A673 (cell line): Measurements from ENCODE around the gene HACD4. TPM values are rescaled to one million over a fixed set of nuclear protein-coding genes. Genes with fewer than 3 reads are reported as not detected.

Experiments
- BruUV-seq: library from RNA; stranded (reverse); fragments of 400-500 nt; replicated peaks from 2 replicates; lab custom pipeline; 2021; lab: Mats Ljungman, UMichigan
- CTCF ChIA-PET: fragments of 300-600 bp; sonication (Branson Sonifier 250); formaldehyde crosslinking; loops from one replicate; lab custom pipeline; 2022; ENCODE audit warnings: antibody characterized with exemption; lab: Charles Lee
- POLR2A ChIA-PET: fragments of 300-600 bp; sonication (Branson Sonifier 250); formaldehyde crosslinking; loops from one replicate; lab custom pipeline; 2022; ENCODE audit warnings: antibody characterized with exemption; ENCODE audit not compliant: low non-redundant PET; lab: Charles Lee
- DNase-seq: peaks from one replicate; pipeline ENCODE4 v3.0.0-alpha.2; 2015; ENCODE audit warnings: low spot score
- H3K27ac ChIP-seq: fragments of 200-600 bp; sonication (generic); 2 replicates; pipeline ENCODE4 v1.5.1; 2016; ENCODE audit warnings: mixed run types, low read depth, mild to moderate bottlenecking, mixed read lengths, antibody characterized with exemption, low read length; ENCODE audit not compliant: poor library complexity, severe bottlenecking
- H3K27me3 ChIP-seq: fragments of 200-600 bp; sonication (generic); replicated peaks from 2 replicates; pipeline ENCODE4 v1.6.1; 2017; ENCODE audit warnings: mixed run types, low read depth, mild to moderate bottlenecking, mixed read lengths, antibody characterized with exemption, low read length; ENCODE audit not compliant: insufficient read depth, poor library complexity
- H3K36me3 ChIP-seq: fragments of 200-600 bp; sonication (generic); 2 replicates; pipeline ENCODE4 v1.6.1; 2016; ENCODE audit warnings: mixed run types, mild to moderate bottlenecking, mixed read lengths, antibody characterized with exemption, low read length; ENCODE audit not compliant: insufficient read depth, poor library complexity, severe bottlenecking
- H3K4me1 ChIP-seq: fragments of 200-600 bp; sonication (generic); 2 replicates; pipeline ENCODE4 v1.6.1; 2017; ENCODE audit warnings: mixed run types, mild to moderate bottlenecking, mixed read lengths, antibody characterized with exemption, low read length; ENCODE audit not compliant: insufficient read depth, poor library complexity, severe bottlenecking
- H3K4me3 ChIP-seq: fragments of 200-600 bp; sonication (generic); 2 replicates; pipeline ENCODE4 v1.5.1; 2016; ENCODE audit warnings: low read depth, mixed run types, mild to moderate bottlenecking, mixed read lengths, low read length; ENCODE audit not compliant: poor library complexity, severe bottlenecking
- H3K9me3 ChIP-seq: fragments of 200-600 bp; sonication (generic); 2 replicates; pipeline ENCODE4 v1.6.1; 2016; ENCODE audit warnings: mixed run types, low read depth, mild to moderate bottlenecking, mixed read lengths, antibody characterized with exemption, low read length; ENCODE audit not compliant: poor library complexity, severe bottlenecking
- CTCF ChIP-seq: fragments of 300-800, 200-600 bp; sonication (generic); conservative IDR thresholded peaks from 2 replicates; pipeline ENCODE4 v1.5.1; 2017; ENCODE audit warnings: low read depth, mild to moderate bottlenecking, antibody characterized with exemption, low read length, moderate library complexity, mixed read lengths
- EZH2 ChIP-seq: fragments of 200-600 bp; sonication (generic); IDR thresholded peaks from 2 replicates; pipeline ENCODE4 v1.6.1; 2017; ENCODE audit warnings: borderline replicate concordance, low read depth, mild to moderate bottlenecking, mixed read lengths, antibody characterized with exemption, low read length; ENCODE audit not compliant: poor library complexity, severe bottlenecking
- intact Hi-C: fragments of 100-400 bp; cut with micrococcal nuclease; formaldehyde crosslinking; loops from one replicate; pipeline ENCODE4 v1.10.0; 2022; ENCODE audit not compliant: unreplicated experiment
- total RNA-seq: library from RNA; stranded (reverse); gene quantifications from 2 replicates; pipeline ENCODE4 v1.2.3, GENCODE V29; 2021

The HACD4 gene
- total RNA-seq, 1 experiment from 2014 or later, result 0.19 TPM

- BruUV-seq, result no TSS peak
- Histone ChIP-seq H3K4me3 (no peak overlapping the region), H3K36me3 (no peaks in the 10 kb centered on the region), H3K9me3 (no peaks in the 10 kb centered on the region), H3K27ac (no peak overlapping the region), H3K27me3 (no peaks in the 10 kb centered on the region), H3K4me1 (no peaks in the 10 kb centered on the region)
- POLR2A ChIA-PET, result no interaction called here
- no peak for DNase-seq
- TF ChIP-seq EZH2, result no peak
- no peak for TF ChIP-seq CTCF
- CTCF ChIA-PET, result no interaction called here
- intact Hi-C loops, result no loop called here
Observed at GRCh38 chr9:21042466-21042865, 11.0 kb upstream of the HACD4 start.

- Histone ChIP-seq H3K4me3 (no peak overlapping the region), H3K27ac (no peak overlapping the region), H3K9me3 (no peaks in the 10 kb centered on the region), H3K4me1 (no peaks in the 10 kb centered on the region), H3K27me3 (no peaks in the 10 kb centered on the region), H3K36me3 (no peaks in the 10 kb centered on the region)
- no TSS peak for BruUV-seq
- DNase-seq, result no peak
- intact Hi-C loops, result no loop called here
- ChIA-PET POLR2A (no interaction called here), CTCF (no interaction called here)
- no peak for TF ChIP-seq CTCF
- no peak for TF ChIP-seq EZH2
Observed at GRCh38 chr9:21039302-21039701, 7.9 kb upstream of the HACD4 start.

GRCh38 chr9:21037278-21037677 is 5.8 kb upstream of the HACD4 start:
- Histone ChIP-seq H3K9me3 (no peaks in the 10 kb centered on the region), H3K4me1 (no peaks in the 10 kb centered on the region), H3K4me3 (no peak overlapping the region), H3K36me3 (no peaks in the 10 kb centered on the region), H3K27ac (no peak overlapping the region), H3K27me3 (no peaks in the 10 kb centered on the region)
- DNase-seq, result no peak
- intact Hi-C loops, result no loop called here
- CTCF ChIA-PET, result no interaction called here
- TF ChIP-seq EZH2 (no peak), CTCF (no peak)
- no TSS peak for BruUV-seq
- POLR2A ChIA-PET, result no interaction called here
